ENCODE measurements around the gene WDR82. TPM values are rescaled to one million over a fixed set of nuclear protein-coding genes. Genes with fewer than 3 reads are reported as not detected.

WDR82 gene
- total RNA-seq, 1 experiment from 2014 or later: 44.5 TPM

- H3K4me3 ChIP-seq: no peak overlapping the region
- H2AFZ ChIP-seq: no peak overlapping the region
- H3K79me2 ChIP-seq (ENCODE audit: low read depth): peaks cover 14% of the 10 kb centered on the region; the same call in 1 of the 2 replicates
- peaks cover 35% of the 10 kb centered on the region for H3K36me3 ChIP-seq (ENCODE audit: low read depth)
- H3K9me3 ChIP-seq (ENCODE audit: insufficient read depth, low read depth): no peaks in the 10 kb centered on the region
- no peaks in the 10 kb centered on the region for H3K9me2 ChIP-seq (ENCODE audit: insufficient read depth)
- H3K27ac ChIP-seq: no peak overlapping the region
- DNase-seq: no peak
- H3K4me2 ChIP-seq: no peak overlapping the region
- BruUV-seq (replicated peaks): no TSS peak
- TF ChIP-seq EZH2 (IDR thresholded peaks at IDR 0.05; ENCODE audit: low read depth): no peak
- TF ChIP-seq CTCF (conservative IDR thresholded peaks at IDR 0.05): no peak
- ChIA-PET POLR2A (ENCODE audit: unreplicated experiment) (no interaction called here), CTCF (no interaction called here)
- no peaks in the 10 kb centered on the region for H3K4me1 ChIP-seq (replicated peaks; ENCODE audit: insufficient read depth)
- H4K20me1 ChIP-seq (ENCODE audit: insufficient read depth): peaks cover 1% of the 10 kb centered on the region
- intact Hi-C loops (cut with micrococcal nuclease; ENCODE audit: unreplicated experiment): no loop called here
- peaks cover 10% of the 10 kb centered on the region; the same call in 1 of the 2 replicates for H3F3A ChIP-seq (ENCODE audit: insufficient read depth, low read depth)
- H3K27me3 ChIP-seq (ENCODE audit: insufficient read depth, low read depth): no peaks in the 10 kb centered on the region
These were observed 21.8 kb downstream of the WDR82 start for GRCh38 chr3:52256622-52257021.

- no peak for DNase-seq
- ChIA-PET CTCF (no interaction called here), POLR2A (ENCODE audit: unreplicated experiment) (interaction anchor here (0.6 kb wide), 1 partner anchor 16 kb away, joined by 4 read pairs; no protein-coding TSS in a partner anchor)
- Histone ChIP-seq H2AFZ (no peak overlapping the region), H3K9me2 (ENCODE audit: insufficient read depth) (no peaks in the 10 kb centered on the region), H3K27ac (no peak overlapping the region), H3K36me3 (ENCODE audit: low read depth) (peaks cover 31% of the 10 kb centered on the region), H3K9me3 (ENCODE audit: insufficient read depth, low read depth) (no peaks in the 10 kb centered on the region), H4K20me1 (ENCODE audit: insufficient read depth) (no peaks in the 10 kb centered on the region; the same call in none of the 2 replicates), H3K4me1 (replicated peaks; ENCODE audit: insufficient read depth) (no peaks in the 10 kb centered on the region), H3F3A (ENCODE audit: insufficient read depth, low read depth) (peaks cover 14% of the 10 kb centered on the region; the same call in 1 of the 2 replicates), H3K4me3 (no peak overlapping the region), H3K27me3 (ENCODE audit: insufficient read depth, low read depth) (no peaks in the 10 kb centered on the region), H3K4me2 (no peak overlapping the region), H3K79me2 (ENCODE audit: low read depth) (0 out of 2 replicates have a peak, but pooled peaks cover 9% of the 10 kb centered on the region)
- no TSS peak for BruUV-seq (replicated peaks)
- intact Hi-C loops (cut with micrococcal nuclease; ENCODE audit: unreplicated experiment): no loop called here
- TF ChIP-seq CTCF (conservative IDR thresholded peaks at IDR 0.05) (no peak), EZH2 (IDR thresholded peaks at IDR 0.05; ENCODE audit: low read depth) (no peak)
These were observed 22.3 kb downstream of the WDR82 start for GRCh38 chr3:52256159-52256558.

GRCh38 chr3:52254608-52255007 lies 23.8 kb downstream of the WDR82 start:
- Histone ChIP-seq H3K27ac (no peak overlapping the region), H3K4me1 (replicated peaks; ENCODE audit: insufficient read depth) (no peaks in the 10 kb centered on the region), H3K4me2 (no peak overlapping the region), H4K20me1 (ENCODE audit: insufficient read depth) (no peaks in the 10 kb centered on the region; the same call in none of the 2 replicates), H3K27me3 (ENCODE audit: insufficient read depth, low read depth) (no peaks in the 10 kb centered on the region), H3K79me2 (ENCODE audit: low read depth) (no peaks in the 10 kb centered on the region), H3F3A (ENCODE audit: insufficient read depth, low read depth) (peaks cover 22% of the 10 kb centered on the region; the same call in 1 of the 2 replicates), H3K9me3 (ENCODE audit: insufficient read depth, low read depth) (no peaks in the 10 kb centered on the region), H3K9me2 (ENCODE audit: insufficient read depth) (no peaks in the 10 kb centered on the region), H2AFZ (no peak overlapping the region), H3K4me3 (no peak overlapping the region), H3K36me3 (ENCODE audit: low read depth) (peaks cover 19% of the 10 kb centered on the region)
- ChIA-PET CTCF (interaction anchor here (0.6 kb wide), 1 partner anchor 34 kb away, joined by 3 read pairs; no protein-coding TSS in a partner anchor), POLR2A (ENCODE audit: unreplicated experiment) (no interaction called here)
- intact Hi-C loops (cut with micrococcal nuclease; ENCODE audit: unreplicated experiment): no loop called here
- TF ChIP-seq EZH2 (IDR thresholded peaks at IDR 0.05; ENCODE audit: low read depth) (no peak), CTCF (conservative IDR thresholded peaks at IDR 0.05) (no peak)
- DNase-seq: no peak
- BruUV-seq (replicated peaks): no TSS peak
